ENCODE results near the gene PRKCB.

The PRKCB gene

DNA sequence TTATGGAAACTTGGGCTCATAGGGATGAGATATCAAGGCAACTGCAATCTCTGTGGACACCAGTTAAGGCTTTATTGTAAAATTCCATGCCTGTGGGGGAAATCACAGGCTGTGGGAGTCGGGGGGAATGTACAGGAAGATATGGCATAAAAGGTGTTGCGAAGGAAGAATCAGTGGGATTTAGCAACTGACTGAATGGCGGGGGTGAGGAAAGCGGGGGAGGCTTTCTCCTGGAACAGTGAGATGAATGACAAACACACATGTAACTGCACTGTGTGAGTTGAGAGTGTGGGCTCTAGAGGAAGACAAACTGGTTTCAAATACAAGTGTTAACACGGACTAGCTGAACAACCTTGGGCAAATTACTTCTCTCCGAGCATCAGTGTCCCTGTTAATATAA is 143.7 kb downstream of the PRKCB start:
- TF ChIP-seq, protein P1, sequence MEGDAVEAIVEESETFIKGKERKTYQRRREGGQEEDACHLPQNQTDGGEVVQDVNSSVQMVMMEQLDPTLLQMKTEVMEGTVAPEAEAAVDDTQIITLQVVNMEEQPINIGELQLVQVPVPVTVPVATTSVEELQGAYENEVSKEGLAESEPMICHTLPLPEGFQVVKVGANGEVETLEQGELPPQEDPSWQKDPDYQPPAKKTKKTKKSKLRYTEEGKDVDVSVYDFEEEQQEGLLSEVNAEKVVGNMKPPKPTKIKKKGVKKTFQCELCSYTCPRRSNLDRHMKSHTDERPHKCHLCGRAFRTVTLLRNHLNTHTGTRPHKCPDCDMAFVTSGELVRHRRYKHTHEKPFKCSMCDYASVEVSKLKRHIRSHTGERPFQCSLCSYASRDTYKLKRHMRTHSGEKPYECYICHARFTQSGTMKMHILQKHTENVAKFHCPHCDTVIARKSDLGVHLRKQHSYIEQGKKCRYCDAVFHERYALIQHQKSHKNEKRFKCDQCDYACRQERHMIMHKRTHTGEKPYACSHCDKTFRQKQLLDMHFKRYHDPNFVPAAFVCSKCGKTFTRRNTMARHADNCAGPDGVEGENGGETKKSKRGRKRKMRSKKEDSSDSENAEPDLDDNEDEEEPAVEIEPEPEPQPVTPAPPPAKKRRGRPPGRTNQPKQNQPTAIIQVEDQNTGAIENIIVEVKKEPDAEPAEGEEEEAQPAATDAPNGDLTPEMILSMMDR (IDR thresholded peaks at IDR 0.05; ENCODE audit: control insufficient read depth, insufficient read depth, low read depth, low read length, missing control alignments): no peak
- no peak for DNase-seq (ENCODE audit: low read depth)
- no peak overlapping the region for H3K4me3 ChIP-seq (ENCODE audit: control insufficient read depth, low read depth, low read length)

DNA sequence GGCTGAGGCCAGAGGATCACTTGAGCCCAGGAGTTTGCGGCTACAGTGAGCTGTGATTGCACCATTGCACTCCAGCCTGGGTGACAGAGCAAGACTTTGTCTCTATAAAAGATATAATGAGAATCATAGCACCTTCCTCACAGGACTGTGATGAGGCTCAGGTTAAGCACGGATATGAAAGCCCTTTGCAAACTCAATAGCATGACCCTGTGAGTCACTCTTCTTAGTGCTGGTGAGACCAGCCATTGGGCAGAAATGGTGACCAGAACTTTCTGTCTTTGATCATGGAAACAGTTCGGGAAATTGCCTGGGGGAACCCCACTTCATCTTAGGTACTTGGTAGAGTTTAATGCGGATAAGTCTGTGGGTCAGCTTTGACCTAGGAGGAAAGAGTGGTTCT is 144.2 kb downstream of the PRKCB start:
- DNase-seq (ENCODE audit: low read depth): no peak
- H3K4me3 ChIP-seq (ENCODE audit: control insufficient read depth, low read depth, low read length): no peak overlapping the region
- TF ChIP-seq, protein P1 (IDR thresholded peaks at IDR 0.05; ENCODE audit: control insufficient read depth, insufficient read depth, low read depth, low read length, missing control alignments): no peak

DNA sequence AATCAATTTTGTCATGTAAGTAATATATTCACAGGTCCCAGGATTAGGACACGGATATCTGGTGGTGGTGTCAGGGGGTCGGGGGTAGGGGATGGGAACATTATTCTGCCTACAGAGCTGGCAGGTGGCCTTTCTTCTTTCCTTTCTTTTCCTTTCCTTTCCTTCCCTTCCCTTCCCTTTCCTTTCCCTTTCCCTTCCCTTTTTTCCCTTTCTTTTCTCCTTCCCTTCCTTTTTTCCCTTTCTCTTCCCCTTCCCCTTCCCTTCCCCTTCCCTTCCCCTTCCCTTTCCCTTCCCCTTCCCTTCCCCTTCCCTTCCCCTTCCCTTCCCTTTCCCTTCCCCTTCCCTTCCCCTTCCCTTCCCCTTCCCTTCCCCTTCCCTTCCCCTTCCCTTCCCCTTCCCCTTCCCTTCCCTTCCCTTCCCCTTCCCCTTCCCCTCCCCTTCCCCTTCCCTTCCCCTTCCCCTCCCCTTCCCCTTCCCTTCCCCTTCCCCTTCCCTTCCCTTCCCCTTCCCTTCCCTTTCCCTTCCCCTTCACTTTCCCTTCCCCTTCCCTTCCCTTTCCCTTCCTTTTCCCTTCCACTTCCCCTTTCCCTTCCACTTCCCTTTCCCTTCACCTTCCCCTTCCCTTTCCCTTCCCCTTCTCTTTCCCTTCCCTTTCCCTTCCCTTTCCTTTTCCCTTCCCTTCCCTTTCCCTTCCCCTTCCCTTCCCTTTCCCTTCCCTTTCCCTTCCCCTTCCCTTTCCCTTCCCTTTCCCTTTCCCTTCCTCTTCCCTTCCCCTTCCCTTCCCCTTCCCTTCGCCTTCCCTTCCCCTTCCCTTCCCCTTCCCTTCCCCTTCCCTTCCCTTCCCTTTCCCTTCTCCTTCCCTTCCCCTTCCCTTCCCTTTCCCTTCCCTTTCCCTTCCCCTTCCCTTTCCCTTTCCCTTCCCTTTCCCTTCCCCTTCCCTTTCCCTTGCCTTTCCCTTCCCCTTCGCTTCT is 145.9 kb downstream of the PRKCB start:
- no peak for DNase-seq (ENCODE audit: low read depth)
- TF ChIP-seq, protein P1 (IDR thresholded peaks at IDR 0.05; ENCODE audit: control insufficient read depth, insufficient read depth, low read depth, low read length, missing control alignments): no peak

DNA sequence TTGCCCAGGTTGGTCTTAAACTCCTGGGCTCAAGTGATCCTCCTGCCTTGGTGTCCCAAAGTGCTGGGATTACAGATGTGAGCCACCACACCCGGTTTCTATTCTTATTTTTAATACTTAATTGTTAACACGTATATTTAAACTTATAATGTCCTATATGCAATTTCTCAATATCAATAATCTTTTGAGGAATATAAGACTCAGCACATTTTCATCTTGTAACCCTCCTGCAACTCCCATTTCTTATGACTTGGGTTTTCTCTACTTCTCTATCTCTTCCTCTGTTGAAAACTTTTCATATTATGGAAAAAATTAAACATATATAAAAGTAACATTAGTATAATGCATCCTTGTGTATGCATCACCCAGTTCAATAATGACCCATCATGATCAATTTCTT is 150.7 kb downstream of the PRKCB start:
- TF ChIP-seq, protein P1 (IDR thresholded peaks at IDR 0.05; ENCODE audit: control insufficient read depth, insufficient read depth, low read depth, low read length, missing control alignments): no peak
- no peak for DNase-seq (ENCODE audit: low read depth)
- no peak overlapping the region for H3K4me3 ChIP-seq (ENCODE audit: control insufficient read depth, low read depth, low read length)

More for the DNA sequence above, 145.9 kb downstream of the PRKCB start:
- no peak overlapping the region for H3K4me3 ChIP-seq (ENCODE audit: control insufficient read depth, low read depth, low read length)

DNA sequence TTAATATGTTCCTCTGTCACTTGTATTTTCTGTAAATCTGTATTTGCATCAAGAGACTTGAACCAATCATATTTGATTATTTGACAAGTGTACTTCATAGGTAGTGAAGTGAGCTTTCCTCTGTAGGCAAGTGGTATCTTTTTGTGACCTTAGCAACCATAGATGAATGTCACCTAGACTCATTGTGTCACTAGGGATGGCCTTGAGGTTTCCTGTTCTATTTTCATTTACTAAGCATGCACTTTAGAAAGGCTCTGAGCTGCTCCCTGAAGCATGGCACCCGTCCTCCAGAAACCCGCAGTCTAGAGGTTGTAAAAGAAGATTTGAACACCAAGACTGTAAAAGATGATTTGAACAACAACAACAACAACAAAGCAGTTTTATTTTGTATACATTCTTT is 151.7 kb downstream of the PRKCB start:
- TF ChIP-seq, protein P1 (IDR thresholded peaks at IDR 0.05; ENCODE audit: control insufficient read depth, insufficient read depth, low read depth, low read length, missing control alignments): no peak
- no peak for DNase-seq (ENCODE audit: low read depth)
- no peak overlapping the region for H3K4me3 ChIP-seq (ENCODE audit: control insufficient read depth, low read depth, low read length)

DNA sequence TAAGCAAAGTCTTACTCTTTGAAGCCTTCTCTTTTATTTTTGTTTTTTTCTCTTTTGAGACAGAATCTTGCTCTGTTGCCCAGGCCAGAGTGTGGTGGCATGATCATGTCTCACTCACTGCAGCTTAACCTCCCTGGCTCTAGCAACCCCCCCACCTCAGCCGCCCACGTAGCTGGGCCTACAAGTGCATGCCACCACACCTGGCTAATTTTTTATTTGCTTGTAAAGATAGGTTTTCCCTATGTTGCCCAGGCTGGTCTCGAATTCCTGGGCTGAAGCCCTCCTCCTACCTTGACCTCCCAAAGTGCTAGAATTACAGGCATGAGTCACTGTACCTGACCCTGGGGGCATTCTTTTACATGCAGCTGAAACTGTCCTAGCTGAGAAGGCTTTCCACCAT is 154.7 kb downstream of the PRKCB start:
- TF ChIP-seq, protein P1 (IDR thresholded peaks at IDR 0.05; ENCODE audit: control insufficient read depth, insufficient read depth, low read depth, low read length, missing control alignments): no peak
- no peak for DNase-seq (ENCODE audit: low read depth)

More for the DNA sequence above, 154.7 kb downstream of the PRKCB start:
- no peak overlapping the region for H3K4me3 ChIP-seq (ENCODE audit: control insufficient read depth, low read depth, low read length)
